DOHH2 (cell line): Measurements from ENCODE around the gene VPS37D.

ENCODE experiments used
- EZH2phosphoT487 ChIP-seq: fragments of 200-600 bp; sonication (generic); IDR thresholded peaks from 2 replicates; pipeline ENCODE4 v1.6.1; 2017; ENCODE audit warnings: borderline replicate concordance, mild to moderate bottlenecking, antibody characterized with exemption, low read length, moderate library complexity, mixed read lengths
- TF ChIP-seq, protein P1 (sequence below): fragments of 200-600 bp; sonication (generic); IDR thresholded peaks from one replicate; pipeline ENCODE4 v1.5.1; 2014; ENCODE audit warnings: antibody characterized with exemption, mild to moderate bottlenecking, low read depth, low read length; ENCODE audit not compliant: poor library complexity, severe bottlenecking

GRCh38 chr7:73633844-73634243 is 33.8 kb upstream of the VPS37D start:
- TF ChIP-seq, protein P1, sequence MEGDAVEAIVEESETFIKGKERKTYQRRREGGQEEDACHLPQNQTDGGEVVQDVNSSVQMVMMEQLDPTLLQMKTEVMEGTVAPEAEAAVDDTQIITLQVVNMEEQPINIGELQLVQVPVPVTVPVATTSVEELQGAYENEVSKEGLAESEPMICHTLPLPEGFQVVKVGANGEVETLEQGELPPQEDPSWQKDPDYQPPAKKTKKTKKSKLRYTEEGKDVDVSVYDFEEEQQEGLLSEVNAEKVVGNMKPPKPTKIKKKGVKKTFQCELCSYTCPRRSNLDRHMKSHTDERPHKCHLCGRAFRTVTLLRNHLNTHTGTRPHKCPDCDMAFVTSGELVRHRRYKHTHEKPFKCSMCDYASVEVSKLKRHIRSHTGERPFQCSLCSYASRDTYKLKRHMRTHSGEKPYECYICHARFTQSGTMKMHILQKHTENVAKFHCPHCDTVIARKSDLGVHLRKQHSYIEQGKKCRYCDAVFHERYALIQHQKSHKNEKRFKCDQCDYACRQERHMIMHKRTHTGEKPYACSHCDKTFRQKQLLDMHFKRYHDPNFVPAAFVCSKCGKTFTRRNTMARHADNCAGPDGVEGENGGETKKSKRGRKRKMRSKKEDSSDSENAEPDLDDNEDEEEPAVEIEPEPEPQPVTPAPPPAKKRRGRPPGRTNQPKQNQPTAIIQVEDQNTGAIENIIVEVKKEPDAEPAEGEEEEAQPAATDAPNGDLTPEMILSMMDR, result no peak
- TF ChIP-seq EZH2phosphoT487, result no peak
